Choroid plexus epithelial cell (primary cell): Measurements from ENCODE around the gene DUSP22.
A peak's percentile ranks its signal among the peaks of the same experiment; 100 is the strongest.

ENCODE experiments used
- DNase-seq: peaks from one replicate; pipeline ENCODE4 v3.0.0-alpha.2; 2010; ENCODE audit warnings: low read depth
- H3K4me3 ChIP-seq: 2 replicates; pipeline ENCODE4 v1.5.1; 2011; ENCODE audit warnings: low read depth, mild to moderate bottlenecking, control low read depth, low read length, moderate library complexity
- TF ChIP-seq, protein P1 (sequence below): conservative IDR thresholded peaks from 2 replicates; pipeline ENCODE4 v1.5.1; 2011; ENCODE audit warnings: low read depth, mild to moderate bottlenecking, control low read depth, inconsistent platforms, low read length, moderate library complexity

DUSP22 gene

DNA sequence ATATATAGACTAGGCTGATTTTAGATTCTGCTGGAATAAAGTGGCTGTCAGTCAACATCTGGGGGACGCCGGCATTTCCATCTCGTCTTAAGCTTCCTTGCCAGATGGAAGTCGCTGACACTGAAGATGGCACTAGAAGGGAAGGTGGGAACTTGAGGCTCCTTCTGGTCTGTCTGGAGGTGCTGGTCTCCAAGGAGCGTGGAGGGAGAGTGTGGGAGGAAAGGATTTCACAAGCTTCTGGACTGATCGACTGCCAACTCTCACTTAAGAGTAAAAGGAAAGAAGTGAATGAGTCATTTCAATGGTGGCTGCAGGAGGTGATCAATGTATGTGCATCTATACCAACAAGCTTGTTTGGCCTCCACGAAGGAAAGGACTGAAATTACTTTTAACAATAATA is 40.4 kb downstream of the DUSP22 start:
- TF ChIP-seq, protein P1, sequence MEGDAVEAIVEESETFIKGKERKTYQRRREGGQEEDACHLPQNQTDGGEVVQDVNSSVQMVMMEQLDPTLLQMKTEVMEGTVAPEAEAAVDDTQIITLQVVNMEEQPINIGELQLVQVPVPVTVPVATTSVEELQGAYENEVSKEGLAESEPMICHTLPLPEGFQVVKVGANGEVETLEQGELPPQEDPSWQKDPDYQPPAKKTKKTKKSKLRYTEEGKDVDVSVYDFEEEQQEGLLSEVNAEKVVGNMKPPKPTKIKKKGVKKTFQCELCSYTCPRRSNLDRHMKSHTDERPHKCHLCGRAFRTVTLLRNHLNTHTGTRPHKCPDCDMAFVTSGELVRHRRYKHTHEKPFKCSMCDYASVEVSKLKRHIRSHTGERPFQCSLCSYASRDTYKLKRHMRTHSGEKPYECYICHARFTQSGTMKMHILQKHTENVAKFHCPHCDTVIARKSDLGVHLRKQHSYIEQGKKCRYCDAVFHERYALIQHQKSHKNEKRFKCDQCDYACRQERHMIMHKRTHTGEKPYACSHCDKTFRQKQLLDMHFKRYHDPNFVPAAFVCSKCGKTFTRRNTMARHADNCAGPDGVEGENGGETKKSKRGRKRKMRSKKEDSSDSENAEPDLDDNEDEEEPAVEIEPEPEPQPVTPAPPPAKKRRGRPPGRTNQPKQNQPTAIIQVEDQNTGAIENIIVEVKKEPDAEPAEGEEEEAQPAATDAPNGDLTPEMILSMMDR, result no peak
- peak; percentile 73 for DNase-seq
- no peak overlapping the region for H3K4me3 ChIP-seq

DNA sequence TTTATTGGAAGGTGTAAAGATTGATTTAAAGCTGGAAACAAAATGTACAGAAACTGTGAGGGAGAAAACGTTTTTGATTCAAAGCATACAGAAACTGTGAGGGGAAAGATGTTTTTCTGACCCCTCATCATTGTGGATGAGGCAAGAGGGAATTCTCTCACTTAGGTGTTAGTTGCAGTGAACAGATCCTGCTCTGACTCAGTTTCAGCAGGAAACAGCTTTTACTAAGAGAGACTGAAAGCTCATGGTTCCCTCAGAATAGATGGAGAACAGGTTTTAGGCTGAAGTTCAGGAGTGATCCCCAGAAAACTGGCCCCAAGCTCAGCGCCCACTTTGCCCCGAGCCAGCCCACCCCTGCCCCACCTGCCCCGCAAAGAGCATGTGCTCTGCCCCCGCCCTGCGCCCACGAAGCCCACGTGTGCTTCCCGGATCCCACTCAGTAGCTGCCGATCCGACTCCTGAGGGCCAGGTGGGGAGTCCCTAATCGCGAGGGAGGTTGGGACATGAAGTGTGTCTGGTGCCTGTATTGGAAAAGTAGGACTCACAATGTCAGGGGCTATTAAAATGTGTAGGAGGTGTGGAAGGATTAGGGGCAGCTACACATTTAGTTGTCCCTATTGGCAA is 41.2 kb downstream of the DUSP22 start:
- TF ChIP-seq, protein P1, result no peak
- H3K4me3 ChIP-seq, result no peak overlapping the region
- no peak for DNase-seq

DNA sequence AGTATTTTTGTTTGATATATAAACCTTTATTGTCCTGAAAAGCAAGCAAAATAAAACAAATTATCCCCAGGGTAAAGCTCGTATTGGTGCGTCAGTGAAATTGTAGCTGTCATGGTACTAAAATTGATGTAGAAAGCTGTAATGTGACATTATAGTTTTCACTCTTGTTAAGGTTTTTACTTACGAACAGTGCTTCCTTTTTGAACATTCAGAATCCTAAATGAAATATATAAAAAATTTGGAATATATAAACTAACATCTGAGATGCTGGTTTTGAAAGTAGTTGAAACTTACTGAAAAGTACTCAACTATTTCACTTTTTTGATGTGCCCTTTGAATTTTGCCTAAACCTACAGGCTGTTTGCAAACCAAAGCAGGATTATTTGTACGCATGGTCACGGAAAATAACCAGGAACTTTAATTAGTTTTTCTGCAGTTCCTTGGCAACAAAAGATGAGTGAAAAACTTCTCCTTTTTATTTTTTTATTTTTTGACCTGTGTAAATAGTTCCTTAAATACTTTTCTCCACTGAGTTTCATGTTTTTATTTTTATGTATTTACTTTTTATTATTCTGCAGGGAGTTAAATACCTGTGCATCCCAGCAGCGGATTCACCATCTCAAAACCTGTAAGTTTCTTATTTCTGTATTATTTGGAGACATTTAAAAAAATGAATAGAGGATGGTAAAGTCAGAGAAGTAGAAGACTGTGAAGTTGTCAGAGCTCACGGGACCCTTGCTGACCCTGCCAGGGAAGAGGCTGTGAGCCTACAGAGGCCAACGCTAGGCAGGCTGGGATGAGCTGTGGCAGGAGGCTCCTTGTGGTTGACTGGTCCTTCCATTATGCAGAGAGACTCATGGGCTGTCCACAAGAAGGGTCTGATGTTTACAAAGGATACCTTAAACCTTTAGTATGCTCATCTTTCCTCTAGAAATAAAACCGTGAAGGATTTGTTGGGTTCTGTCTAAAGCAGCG is 42.5 kb downstream of the DUSP22 start:
- H3K4me3 ChIP-seq, result no peak overlapping the region
- TF ChIP-seq, protein P1, result no peak
- no peak for DNase-seq

DNA sequence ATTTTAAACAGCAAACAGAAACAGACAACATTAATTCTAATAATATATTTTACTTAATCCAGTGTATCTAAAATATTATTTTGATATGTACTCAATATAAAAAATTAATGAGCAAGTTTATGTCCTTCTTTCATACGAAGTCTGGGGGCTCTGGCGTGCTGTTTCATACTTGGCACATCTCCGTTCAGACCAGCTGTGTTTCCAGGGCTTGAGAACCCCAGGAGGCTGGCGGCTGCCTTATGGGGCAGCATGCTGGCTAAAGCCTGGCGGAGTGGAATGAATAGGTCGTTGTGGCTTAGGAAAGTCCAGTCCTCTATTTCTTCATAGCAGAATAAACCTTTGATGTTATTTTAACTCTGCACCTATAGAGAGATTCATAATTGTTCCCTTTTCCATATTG is 43.3 kb downstream of the DUSP22 start:
- TF ChIP-seq, protein P1, result no peak
- peak; percentile 39 for DNase-seq
- H3K4me3 ChIP-seq, result no peak overlapping the region

DNA sequence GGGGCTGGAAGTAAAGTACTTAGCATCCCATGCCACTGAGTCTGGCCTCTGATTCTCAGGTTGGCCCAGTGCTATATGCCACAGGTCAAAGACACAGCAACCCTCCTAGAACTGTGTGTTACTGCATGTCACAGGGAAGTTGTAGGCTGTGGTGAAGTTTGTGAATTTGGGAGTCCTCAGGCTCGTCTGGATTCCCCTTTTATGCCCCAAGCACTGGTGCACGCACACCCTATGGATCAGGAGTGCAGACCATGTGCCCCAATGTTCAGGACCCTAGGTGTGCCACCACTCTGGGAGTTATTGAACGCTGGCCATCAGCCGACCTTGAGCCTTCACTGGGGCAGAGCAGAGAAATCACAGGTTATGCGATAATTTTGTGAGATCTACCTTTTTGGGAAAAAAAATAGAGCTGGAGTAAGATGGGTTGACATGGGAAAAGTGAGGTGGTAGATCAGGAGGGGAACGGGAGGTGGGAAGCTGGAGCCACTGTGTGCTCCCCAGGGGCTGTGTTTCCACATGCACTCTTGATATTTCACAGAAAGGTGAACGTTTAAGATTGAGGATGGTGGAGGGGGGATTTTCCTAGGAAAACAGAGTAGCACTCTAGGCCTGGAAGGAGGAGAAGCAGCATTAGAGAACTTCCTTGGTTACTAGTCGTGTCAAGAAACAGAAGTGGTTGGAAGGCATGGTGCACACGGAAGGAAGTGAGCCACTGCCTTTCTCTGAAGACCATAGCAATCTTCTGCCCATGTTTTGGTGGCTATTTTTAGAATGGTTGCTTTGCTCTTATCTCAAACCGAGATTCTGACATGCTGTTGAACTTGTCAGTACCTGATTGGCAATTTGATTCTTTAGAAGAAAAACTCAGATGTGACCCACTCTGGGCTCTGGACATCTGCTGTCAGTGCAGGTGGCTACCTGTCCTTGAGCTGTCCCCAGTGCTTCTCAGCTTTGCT is 44.1 kb downstream of the DUSP22 start:
- DNase-seq, result no peak
- TF ChIP-seq, protein P1, result no peak
- no peak overlapping the region for H3K4me3 ChIP-seq

DNA sequence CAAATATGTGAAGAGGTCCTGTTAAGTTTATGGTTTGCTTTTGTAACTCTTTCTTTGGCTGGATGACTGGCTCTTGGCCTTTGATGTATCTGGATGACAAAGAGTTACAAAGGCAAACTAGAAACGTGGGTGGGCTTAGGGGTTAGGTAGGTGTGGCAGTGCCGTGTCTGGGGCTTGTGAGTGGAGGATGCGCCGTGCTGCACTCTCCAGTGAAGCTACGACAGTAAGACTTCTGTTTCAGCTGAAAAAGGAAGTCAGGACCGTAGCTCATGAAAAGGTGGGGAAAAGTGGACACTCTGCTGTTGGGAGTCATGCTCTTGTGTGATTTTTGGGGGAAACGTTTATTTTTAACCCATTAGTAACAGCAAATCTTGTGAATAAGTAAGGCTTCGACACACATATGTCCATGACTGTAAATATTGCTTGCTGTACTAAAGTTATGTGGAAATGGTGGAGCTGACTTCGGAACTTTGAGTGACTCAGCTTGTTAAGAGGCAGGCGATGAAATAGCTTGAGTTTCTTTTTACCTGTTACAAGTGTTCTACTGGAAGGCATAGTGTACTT is 45.6 kb downstream of the DUSP22 start:
- TF ChIP-seq, protein P1, result no peak

More for the DNA sequence above, 45.6 kb downstream of the DUSP22 start:
- no peak overlapping the region for H3K4me3 ChIP-seq
- peak; percentile 43 for DNase-seq
